ENCODE results near the gene HTT.

HTT gene

DNA sequence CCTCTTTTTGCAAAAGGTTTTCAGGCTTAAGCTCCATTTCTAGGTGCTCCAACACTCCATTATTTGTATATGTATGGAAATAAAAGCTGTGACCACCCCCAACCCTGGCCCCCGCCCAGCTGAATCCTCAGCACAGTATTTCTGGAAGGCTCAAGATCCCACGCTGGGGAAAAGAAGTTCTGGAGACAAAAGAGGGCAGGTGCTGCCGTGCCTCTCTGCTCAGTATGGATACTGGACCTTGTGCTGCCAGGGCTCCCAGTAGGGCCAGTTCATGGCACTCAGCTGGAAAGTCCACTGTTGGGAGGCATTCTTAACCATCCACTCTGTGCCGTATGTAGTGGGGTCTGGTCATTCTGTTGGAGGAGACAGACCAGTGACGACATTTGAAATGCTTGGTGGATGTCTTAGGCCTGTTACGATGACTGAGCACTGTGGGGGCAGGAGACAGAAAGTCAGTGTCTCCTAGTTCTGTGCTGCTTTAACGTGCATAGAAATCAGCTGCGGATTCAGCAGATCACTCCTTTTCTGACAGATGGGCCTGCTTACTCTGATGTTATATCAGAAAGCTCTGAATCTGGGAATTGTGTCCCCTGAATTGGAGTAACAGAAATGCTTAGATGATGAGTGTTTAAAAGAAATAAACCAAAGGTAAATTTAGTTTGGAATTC lies 126.1 kb downstream of the HTT start:
- DNase-seq (ENCODE audit: low read depth, low spot score): no peak

DNA sequence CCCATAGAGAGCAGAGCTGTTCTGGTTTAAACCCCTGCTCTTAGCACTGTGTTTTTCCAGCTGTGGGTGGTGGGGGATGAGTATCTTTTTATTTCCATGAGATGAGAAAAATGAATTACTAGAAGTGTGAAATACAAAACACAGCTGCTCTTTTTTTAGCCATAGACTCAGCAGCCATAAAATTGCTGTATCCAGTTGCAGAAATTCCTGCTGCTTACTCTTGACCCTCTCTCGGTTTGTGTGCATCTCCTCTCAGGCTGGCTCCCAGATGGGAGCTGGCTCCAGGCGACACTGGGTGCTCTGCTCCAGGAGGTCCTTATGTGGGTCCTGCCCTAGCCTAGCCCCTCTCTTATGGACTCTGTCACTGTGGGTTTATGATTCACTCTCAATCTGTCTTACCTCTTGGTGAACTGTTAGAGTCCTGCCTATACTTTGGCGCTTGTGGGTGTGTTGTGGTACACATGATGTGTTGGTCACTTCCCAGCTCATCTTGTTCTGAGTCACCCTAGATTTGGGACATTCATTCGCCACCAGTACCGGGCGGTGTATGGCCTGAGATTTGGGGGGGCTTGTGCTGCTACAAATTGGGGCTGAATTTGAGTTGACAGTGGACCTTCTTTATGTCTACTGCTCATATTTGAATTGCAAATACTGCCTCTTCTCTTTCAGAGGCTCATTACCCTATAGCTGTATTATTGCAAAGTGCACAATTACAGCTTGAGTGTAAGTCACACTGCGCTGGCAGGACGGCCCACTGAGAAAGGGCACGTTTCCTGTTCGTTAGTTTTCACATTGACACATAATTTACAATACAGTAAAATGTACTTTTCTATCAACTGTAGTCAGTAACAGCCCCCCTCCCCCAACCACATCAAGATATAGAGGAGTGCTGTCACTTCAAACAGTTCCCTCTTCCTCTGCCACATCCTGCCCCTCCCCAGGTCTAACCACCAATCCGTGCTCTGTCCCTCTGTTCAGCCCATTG lies 127.5 kb downstream of the HTT start:
- DNase-seq (ENCODE audit: low read depth, low spot score): no peak

DNA sequence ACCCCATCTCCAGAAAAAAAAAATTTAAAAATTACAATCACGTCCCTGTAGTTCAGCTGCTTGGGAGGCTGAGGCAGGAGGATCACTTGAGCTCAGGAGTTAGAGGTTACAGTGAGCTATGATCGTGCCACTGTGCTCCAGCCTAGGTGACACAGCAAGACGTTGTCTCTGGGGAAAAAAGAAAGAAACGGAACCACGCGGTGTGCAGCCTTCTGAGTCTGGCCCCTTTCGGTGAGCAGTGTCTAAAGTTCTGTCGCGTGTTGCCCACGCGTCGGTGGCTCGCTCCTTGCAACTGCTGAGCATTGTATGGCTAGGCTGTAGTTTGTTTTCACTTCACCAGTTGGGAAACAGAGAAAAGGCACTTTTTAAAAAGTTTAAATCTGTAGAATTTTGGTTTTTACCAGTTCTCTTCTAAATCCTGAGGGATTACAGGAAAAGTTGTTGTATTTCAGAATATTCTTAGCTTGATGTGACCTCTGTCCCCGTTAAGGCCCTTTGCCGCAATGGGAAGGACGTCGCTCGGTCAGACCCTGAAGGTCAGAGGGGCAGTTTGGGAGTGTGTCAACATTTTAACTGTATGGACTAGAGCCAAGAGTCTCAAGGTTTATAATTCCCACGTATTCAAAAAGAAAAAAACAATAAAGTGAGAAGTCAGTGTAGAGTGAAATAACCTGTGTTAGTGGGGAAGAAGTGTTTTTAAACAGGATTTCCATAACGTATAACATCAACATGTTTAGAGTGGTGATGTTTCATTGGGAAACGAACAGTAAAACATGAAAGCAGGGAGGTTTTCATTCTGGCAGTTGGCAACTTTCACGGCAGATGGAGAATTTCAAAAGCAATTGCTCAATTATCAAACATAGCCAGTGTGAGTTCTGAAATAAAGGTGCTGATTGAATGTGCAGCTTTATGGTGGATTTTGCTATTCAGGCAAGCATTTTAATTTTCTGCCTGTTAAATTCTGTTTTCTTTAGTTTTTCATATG lies 128.6 kb downstream of the HTT start:
- no peak for DNase-seq (ENCODE audit: low read depth, low spot score)

DNA sequence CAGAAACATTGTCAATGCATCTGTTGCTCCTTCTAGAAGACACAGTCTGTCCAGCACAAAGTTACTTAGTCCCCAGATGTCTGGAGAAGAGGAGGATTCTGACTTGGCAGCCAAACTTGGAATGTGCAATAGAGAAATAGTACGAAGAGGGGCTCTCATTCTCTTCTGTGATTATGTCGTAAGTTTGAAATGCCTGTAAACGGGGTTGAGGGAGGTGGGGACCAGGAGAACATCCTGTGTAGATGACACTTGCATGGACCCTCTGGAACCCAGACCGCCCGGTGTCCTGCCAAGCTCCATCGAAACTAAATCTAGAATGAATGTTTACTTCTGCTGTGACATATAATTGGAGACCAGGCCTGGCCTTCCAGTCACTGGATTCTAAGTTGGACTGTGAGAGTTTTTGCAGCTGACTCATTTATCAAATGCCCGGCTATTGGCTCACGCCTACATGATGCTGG lies 129.5 kb downstream of the HTT start:
- DNase-seq (ENCODE audit: low read depth, low spot score): no peak

DNA sequence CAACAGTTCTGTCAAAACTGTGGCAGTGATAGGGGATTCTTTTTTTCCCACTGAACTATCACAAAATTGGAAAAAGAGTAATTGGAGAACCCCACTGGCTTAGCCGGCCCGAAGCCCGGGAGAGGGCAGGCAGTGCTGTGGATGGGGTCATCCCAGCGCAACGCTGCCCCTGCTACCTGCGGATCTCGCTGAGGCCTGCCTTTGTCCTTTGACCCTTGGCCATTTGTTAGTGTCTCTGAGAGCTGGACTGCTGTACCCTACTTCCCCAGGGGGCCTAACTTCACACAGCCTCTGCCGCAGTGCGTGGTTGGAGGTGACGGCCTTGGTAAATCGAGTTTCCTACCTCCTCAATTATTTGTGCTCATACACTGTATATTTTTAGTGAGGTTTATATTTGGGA lies 131.5 kb downstream of the HTT start:
- no peak for DNase-seq (ENCODE audit: low read depth, low spot score)

DNA sequence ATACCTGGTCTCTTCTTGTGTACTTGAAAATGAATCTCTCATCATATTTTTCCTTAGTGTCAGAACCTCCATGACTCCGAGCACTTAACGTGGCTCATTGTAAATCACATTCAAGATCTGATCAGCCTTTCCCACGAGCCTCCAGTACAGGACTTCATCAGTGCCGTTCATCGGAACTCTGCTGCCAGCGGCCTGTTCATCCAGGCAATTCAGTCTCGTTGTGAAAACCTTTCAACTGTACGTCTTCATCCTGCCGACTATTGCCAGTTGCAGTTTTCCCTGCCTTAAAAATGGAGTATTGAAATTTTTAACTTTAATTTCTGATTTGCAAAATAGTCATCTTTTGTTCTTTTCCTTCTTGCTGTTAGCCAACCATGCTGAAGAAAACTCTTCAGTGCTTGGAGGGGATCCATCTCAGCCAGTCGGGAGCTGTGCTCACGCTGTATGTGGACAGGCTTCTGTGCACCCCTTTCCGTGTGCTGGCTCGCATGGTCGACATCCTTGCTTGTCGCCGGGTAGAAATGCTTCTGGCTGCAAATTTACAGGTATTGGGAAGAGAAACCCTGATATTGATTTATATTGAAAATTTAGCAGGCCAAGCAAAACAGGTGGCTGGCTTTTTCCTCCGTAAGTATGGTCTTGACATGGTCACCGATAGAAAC lies 132.1 kb downstream of the HTT start:
- no peak for DNase-seq (ENCODE audit: low read depth, low spot score)

DNA sequence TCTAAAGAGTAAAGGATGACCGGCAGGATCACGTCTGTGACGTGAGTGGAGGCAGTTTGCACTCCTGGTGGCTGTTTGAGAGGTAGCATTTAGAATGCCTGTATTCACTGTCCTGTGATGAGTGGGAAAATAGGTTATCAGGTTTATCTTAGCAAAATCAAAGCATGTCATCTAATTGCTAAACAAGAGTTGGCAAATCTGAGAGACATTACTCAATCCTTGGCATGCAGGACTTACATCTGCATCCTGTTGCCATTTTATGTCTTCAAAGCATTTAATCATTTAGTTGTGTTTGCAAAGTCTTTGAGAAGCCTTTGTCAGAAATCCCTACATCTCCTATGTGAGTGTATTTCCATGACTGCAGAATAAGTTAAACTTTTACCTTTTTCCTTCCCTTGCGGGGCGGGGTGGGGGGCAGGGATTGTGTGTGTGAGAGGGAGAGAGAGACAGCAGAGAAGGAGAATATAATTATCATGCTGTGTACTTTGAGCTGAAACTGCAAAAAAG lies 133.1 kb downstream of the HTT start:
- no peak for DNase-seq (ENCODE audit: low read depth, low spot score)

DNA sequence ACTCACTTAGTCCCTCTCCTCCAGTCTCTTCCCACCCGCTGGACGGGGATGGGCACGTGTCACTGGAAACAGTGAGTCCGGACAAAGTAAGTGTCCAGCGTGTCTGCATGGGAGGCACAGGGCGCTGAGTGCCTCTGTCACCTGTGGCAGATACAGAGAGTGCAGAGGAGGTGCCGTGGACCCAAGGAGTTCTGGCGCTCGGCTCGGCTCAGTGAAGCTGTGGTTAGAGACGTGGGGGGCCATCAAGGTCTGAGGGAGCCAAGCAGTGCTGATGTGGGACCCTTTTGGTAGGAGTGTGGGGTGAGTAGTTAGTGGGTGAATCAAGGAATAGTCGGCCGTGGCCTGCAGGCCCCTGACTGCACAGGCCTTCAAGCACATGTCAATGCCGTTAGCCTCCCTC lies 134.3 kb downstream of the HTT start:
- DNase-seq (ENCODE audit: low read depth, low spot score): no peak

DNA sequence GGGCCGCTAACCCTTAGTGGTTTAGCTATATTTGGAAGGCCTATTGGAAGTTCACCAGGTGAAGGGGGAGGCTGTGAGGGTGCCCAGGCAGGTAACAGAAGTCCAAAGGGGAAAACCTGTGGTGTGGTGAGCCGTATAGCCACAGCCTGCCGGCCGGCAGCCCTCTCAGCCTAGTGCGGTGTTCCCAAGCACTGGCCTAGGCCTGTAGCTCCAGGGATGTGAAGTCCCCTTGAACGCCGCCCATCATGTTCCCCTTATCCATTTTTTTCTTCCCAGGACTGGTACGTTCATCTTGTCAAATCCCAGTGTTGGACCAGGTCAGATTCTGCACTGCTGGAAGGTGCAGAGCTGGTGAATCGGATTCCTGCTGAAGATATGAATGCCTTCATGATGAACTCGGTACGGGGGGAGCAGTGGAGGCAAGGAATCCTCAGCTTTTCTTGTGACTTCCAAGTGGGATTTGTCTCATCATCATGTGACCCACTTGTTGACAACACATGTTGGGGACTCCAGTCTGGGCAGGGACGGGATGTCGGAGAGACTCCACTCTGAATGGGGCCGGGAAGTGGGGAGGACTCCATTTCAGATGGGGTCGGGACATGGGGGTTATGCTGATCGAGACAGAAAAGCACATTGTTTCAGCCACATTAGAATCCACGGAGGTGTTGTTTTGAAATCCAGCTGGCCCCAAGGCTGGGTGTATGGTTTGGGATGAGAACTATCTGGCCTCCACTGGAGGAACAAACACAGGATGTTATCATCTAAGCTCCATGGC lies 135.3 kb downstream of the HTT start:
- no peak for DNase-seq (ENCODE audit: low read depth, low spot score)

DNA sequence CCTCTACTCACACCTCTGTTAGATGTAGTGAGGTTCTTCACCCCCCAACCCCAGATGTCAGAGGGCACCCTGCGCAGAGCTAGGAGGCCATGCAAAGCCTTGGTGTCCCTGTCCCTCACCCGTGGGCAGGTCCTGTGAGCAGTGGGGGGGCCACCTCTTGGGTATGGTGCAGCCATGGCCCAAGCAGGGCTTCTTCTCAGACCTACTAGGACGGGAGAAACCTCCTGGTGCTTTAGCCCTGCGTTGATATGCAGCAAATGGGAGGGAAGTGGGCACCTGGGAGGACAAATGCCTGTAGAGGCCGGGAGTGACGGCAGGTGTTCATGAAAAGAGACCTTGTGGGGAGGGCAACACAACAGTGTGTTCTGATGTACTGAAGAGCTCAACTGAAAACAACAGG lies 136.0 kb downstream of the HTT start:
- DNase-seq (ENCODE audit: low read depth, low spot score): no peak

DNA sequence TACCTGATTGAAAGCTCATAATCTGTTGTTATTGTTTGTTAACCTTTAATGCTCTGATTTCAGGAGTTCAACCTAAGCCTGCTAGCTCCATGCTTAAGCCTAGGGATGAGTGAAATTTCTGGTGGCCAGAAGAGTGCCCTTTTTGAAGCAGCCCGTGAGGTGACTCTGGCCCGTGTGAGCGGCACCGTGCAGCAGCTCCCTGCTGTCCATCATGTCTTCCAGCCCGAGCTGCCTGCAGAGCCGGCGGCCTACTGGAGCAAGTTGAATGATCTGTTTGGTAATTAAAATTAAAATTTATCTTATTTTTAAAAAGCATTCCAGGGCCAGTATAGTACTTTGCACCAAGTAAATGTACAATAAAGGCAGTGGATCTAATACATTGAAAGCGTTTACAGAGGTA lies 137.4 kb downstream of the HTT start:
- DNase-seq (ENCODE audit: low read depth, low spot score): no peak

DNA sequence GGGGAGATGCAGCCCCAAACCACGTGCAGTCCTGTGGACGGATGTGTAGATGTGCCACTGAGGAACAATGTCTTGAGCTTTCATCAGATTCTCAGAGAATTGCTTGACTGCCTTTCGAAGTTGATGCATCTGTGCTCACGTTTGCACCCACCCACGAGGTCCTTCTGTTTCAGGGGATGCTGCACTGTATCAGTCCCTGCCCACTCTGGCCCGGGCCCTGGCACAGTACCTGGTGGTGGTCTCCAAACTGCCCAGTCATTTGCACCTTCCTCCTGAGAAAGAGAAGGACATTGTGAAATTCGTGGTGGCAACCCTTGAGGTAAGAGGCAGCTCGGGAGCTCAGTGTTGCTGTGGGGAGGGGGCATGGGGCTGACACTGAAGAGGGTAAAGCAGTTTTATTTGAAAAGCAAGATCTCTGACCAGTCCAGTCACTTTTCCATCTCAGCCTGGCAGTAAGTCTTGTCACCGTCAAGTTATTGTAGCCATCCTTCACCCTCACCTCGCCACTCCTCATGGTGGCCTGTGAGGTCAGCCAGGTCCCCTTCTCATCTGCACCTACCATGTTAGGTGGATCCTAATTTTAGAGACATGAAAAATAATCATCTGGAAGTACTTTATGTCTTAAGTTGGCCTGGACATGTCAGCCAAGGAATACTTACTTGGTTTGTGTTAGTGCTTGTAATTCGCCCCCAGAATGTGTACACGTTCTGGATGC lies 138.1 kb downstream of the HTT start:
- no peak for DNase-seq (ENCODE audit: low read depth, low spot score)

DNA sequence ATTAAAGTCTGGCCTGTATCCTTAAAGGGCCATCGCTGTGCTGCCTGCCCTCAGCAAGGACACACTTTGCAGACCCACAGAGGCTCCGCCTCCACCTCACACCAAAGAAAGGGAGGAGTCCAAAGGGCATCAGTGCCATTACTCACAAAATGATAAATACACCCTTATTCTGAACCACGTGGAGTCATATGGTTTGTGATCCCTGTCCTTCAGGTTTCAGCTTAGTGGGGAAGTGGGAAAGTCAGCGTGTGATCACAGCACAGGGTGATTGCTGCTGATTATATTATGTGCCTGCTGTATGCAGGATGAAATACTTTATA lies 138.6 kb downstream of the HTT start:
- no peak for DNase-seq (ENCODE audit: low read depth, low spot score)

DNA sequence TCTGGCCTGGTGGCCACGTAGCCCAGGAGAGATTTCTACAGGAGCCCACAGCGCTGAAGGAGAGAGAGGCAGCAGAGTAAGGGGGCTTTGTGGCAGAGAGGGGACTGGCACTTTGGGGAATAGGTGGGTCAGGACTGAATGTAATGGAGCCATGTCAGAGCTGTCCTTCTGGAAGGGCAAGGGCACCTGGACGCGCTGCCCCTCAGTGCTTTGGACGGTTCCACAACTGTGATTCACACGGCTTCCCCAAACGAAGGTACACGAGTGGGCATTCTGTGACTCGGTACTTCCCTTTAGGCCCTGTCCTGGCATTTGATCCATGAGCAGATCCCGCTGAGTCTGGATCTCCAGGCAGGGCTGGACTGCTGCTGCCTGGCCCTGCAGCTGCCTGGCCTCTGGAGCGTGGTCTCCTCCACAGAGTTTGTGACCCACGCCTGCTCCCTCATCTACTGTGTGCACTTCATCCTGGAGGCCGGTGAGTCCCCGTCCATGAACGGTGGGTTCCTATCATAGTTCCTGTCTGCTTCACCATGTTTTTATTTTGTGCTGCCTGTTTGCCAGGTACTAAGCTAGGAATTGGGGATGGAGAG lies 139.3 kb downstream of the HTT start:
- no peak for DNase-seq (ENCODE audit: low read depth, low spot score)

DNA sequence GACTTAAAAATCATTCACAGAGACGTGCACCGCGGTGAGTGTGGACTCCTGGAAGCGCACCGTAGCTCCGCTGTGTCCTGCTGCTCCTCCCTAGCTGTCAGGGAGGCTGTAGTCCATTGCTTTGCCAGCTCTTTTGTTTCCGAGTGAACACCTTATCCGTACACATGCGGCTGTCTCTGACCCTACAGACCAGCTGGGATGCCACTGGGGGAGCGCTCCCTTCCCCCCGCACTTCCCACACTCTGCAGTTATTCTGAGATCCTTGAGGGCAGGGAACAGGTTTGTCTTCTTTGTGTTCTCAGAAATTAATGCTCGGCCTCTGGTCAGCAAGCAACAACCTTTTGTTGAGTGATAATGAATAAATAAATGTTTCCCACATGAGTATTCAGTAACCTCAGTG lies 140.8 kb downstream of the HTT start:
- no peak for DNase-seq (ENCODE audit: low read depth, low spot score)

DNA sequence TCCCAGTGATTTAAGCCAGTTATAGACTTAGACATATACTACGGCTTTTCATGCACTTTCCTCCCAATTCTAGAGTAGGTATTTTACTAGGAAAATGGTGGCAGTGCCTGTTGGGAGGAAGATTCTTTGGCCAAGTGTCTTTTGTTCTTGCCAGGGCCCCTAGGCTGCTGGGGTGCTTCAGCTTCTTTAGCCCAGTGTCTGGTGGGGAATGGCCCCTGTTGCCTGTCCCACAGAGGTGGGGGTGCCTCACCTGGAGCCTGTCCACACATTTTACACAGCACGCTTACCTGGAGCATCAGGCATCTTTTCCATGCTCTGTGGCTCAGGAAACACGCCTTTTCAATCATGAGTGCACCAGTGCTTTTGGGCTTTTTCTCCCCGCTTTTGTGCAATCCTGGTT lies 141.3 kb downstream of the HTT start:
- no peak for DNase-seq (ENCODE audit: low read depth, low spot score)

DNA sequence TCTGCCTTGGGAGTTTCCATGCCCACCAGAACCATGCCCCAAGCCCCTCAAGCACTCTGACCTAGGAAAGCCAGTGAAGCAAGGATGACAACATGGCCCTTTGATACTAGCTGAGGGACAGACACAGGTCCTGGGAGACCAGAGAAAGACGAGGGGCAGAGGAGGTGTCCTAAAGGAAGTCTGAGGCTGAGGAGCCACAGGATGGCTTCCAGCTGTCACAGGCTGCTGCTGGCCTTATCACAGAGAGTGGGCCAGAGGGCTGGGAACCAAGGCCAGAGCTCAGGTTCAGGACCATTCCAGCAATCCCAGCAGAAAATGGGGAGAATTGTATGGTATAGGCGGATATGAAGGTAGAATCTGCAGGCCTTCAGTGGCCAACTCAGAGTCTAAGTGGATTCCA lies 142.8 kb downstream of the HTT start:
- DNase-seq (ENCODE audit: low read depth, low spot score): no peak

DNA sequence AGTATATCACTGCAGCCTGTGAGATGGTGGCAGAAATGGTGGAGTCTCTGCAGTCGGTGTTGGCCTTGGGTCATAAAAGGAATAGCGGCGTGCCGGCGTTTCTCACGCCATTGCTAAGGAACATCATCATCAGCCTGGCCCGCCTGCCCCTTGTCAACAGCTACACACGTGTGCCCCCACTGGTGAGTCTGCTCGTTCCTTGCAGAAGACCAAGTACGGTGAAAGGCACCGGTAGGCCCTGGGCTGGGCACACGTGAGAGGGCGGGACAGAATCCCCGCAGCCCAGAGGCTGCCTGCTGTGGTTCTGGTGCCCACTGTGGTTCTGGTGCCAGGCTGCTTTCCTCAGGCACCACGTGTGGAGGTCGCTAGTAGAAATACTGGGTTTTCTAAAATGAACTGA lies 143.3 kb downstream of the HTT start:
- DNase-seq (ENCODE audit: low read depth, low spot score): no peak

Data from brain pericyte (primary cell).